Activated T-cell treated with anti-CD3 and anti-CD28 coated beads, Interleukin-2, amount 50 U/mL, for 24 hours (primary cell): ENCODE measurements around the gene BIRC6.

Source experiments
- DNase-seq: peaks from one replicate; pipeline ENCODE4 v3.0.0-alpha.2; 2020
- H3K27ac Mint-ChIP-seq: 2 replicates; pipeline ENCODE4 v1.8.0; 2020; ENCODE audit warnings: mild to moderate bottlenecking, mixed read lengths
- H3K27me3 Mint-ChIP-seq: 2 replicates; pipeline ENCODE4 v1.8.0; 2020; ENCODE audit warnings: mixed read lengths
- H3K36me3 Mint-ChIP-seq: 2 replicates; pipeline ENCODE4 v1.8.0; 2020; ENCODE audit warnings: low read depth, mixed read lengths
- H3K4me1 Mint-ChIP-seq: 2 replicates; pipeline ENCODE4 v1.8.0; 2020; ENCODE audit warnings: low read depth, mixed read lengths
- H3K4me3 Mint-ChIP-seq: 2 replicates; pipeline ENCODE4 v1.8.0; 2020; ENCODE audit warnings: mild to moderate bottlenecking, moderate library complexity, mixed read lengths
- H3K9me3 Mint-ChIP-seq: 2 replicates; pipeline ENCODE4 v1.8.0; 2020; ENCODE audit warnings: mixed read lengths

The BIRC6 gene

GRCh38 chr2:32652555-32653209 is 295.9 kb downstream of the BIRC6 start:
- Mint-ChIP-seq H3K27ac (no peak overlapping the region), H3K4me1 (peaks cover 5% of the 10 kb centered on the region), H3K36me3 (peaks cover 86% of the 10 kb centered on the region), H3K9me3 (no peaks in the 10 kb centered on the region), H3K4me3 (no peak overlapping the region), H3K27me3 (no peaks in the 10 kb centered on the region)
- no peak for DNase-seq

DNA sequence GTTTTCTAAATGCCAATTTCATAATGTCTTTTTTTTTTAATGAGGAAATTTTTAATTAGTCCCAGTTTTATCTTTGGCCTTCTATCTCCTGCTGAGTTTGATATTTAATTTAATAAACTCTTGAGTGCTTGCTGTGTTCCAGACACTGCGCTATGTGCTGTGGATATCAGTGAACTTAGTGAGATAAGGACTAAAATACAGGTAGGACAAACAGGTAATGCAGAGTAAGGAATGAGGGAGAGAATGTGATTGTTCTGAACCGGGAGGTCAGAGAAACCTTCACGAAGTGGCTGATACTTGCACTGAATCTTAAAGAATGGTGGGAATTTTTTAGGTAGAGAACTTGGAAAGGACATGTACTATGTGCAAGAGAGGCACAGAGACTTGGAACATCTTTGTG is 299.2 kb downstream of the BIRC6 start:
- no peak for DNase-seq
- Mint-ChIP-seq H3K4me1 (peaks cover 5% of the 10 kb centered on the region), H3K27me3 (no peaks in the 10 kb centered on the region), H3K9me3 (no peaks in the 10 kb centered on the region), H3K4me3 (no peak overlapping the region), H3K27ac (no peak overlapping the region), H3K36me3 (peaks cover 87% of the 10 kb centered on the region)

DNA sequence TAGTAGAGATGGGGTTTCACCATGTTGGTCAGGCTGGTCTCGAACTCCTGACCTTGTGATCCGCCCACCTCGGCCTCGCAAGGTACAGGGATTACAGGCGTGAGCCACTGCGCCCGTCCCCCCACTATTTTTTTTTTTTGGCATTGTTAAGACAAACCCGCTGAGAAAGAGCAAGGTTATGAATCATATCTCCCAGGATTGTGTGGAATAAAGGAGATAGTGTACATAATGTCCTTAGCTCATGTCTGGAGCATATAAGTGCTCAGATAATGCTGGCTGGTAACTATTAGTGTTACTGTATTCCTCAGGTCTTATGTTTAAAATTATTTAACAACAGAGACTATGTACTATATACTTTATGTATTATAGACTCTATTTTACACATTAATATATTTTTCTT is 307.0 kb downstream of the BIRC6 start:
- H3K9me3 Mint-ChIP-seq, result no peaks in the 10 kb centered on the region
- H3K36me3 Mint-ChIP-seq, result peaks cover 71% of the 10 kb centered on the region
- H3K27ac Mint-ChIP-seq, result no peak overlapping the region
- no peaks in the 10 kb centered on the region for H3K27me3 Mint-ChIP-seq
- H3K4me3 Mint-ChIP-seq, result no peak overlapping the region
- peaks cover 8% of the 10 kb centered on the region for H3K4me1 Mint-ChIP-seq
- no peak for DNase-seq

DNA sequence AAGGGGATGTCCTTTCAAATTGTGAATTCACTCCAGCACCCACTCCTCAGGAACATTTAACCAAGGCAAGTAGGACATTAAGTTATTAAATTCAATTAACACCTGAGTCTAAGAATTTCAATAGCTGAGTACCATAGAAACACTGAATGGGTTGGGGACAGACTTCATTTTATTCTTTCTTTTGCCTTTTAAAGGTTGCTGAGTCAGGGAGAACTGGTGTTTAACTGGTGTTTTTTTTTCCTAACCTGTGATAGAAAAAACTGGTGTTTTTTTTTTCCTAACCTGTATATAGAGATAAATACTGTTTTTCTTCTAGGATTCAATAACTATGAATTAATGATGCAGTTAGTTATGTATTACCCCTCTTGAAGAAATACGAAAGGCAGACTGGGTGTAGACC is 309.9 kb downstream of the BIRC6 start:
- H3K27me3 Mint-ChIP-seq, result no peaks in the 10 kb centered on the region
- no peak for DNase-seq
- peaks cover 4% of the 10 kb centered on the region for H3K4me1 Mint-ChIP-seq
- no peak overlapping the region for H3K4me3 Mint-ChIP-seq
- H3K36me3 Mint-ChIP-seq, result peaks cover 63% of the 10 kb centered on the region
- no peak overlapping the region for H3K27ac Mint-ChIP-seq
- H3K9me3 Mint-ChIP-seq, result no peaks in the 10 kb centered on the region

DNA sequence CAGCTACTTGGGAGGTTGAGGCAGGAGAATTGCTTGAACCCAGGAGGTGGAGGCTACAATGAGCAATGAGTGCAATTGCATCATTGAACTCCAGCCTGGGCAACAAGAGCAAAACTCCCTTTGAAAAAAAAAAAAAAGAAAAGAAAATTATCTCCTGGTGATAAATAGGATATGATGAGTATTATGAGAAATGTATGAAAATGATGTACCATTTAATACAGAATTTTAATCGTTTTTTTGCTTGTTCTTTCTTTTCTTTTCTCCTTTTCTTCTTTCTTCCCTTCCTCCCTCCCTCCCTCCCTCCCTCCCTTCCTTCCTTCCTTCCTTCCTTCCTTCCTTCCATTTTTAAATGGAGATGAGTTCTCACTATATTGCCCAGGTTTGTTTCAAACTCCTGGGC is 311.4 kb downstream of the BIRC6 start:
- no peak overlapping the region for H3K4me3 Mint-ChIP-seq
- DNase-seq, result no peak
- no peaks in the 10 kb centered on the region for H3K27me3 Mint-ChIP-seq
- H3K36me3 Mint-ChIP-seq, result peaks cover 66% of the 10 kb centered on the region
- H3K4me1 Mint-ChIP-seq, result no peaks in the 10 kb centered on the region
- H3K9me3 Mint-ChIP-seq, result no peaks in the 10 kb centered on the region
- no peak overlapping the region for H3K27ac Mint-ChIP-seq
